ENCODE data around the gene CNOT2. TPM values are rescaled to one million over a fixed set of nuclear protein-coding genes. Genes with fewer than 3 reads are reported as not detected.

Gene CNOT2
- total RNA-seq, 4 donors from 2014 or later, result 115 to 263 (median 157) TPM

GRCh38 chr12:70355972-70356371 is 112.7 kb downstream of the CNOT2 start:
- no peaks in the 10 kb centered on the region for H3K9me3 ChIP-seq
- TF ChIP-seq CTCF (IDR thresholded peaks at IDR 0.05), result no peak
- no peak for TF ChIP-seq POLR2A (IDR thresholded peaks at IDR 0.05)
- H3K36me3 ChIP-seq, result peaks cover 0 to 18% (median 0%) of the 10 kb centered on the region in 3 donors
- no peaks in the 10 kb centered on the region for H3K4me1 ChIP-seq
- no peak overlapping the region for H3K27ac ChIP-seq
- no peak overlapping the region for H3K4me3 ChIP-seq
- no peaks in the 10 kb centered on the region for H3K27me3 ChIP-seq
- no peak for DNase-seq

GRCh38 chr12:70359458-70360197 is 116.4 kb downstream of the CNOT2 start:
- H3K27ac ChIP-seq, result no peak overlapping the region
- H3K4me1 ChIP-seq, result no peaks in the 10 kb centered on the region
- DNase-seq, result no peak
- H3K4me3 ChIP-seq, result no peak overlapping the region
- no peaks in the 10 kb centered on the region for H3K27me3 ChIP-seq
- H3K36me3 ChIP-seq, result peaks cover 0 to 9% (median 0%) of the 10 kb centered on the region in 3 donors
- H3K9me3 ChIP-seq, result no peaks in the 10 kb centered on the region
- TF ChIP-seq CTCF (IDR thresholded peaks at IDR 0.05) (no peak), POLR2A (IDR thresholded peaks at IDR 0.05) (no peak)

GRCh38 chr12:70360218-70360617 is 117.0 kb downstream of the CNOT2 start:
- H3K27me3 ChIP-seq, result no peaks in the 10 kb centered on the region
- no peak overlapping the region for H3K4me3 ChIP-seq
- peaks cover 0 to 4% (median 1%) of the 10 kb centered on the region in 4 donors for H3K4me1 ChIP-seq
- no peaks in the 10 kb centered on the region for H3K9me3 ChIP-seq
- TF ChIP-seq CTCF (IDR thresholded peaks at IDR 0.05), result no peak
- no peak for TF ChIP-seq POLR2A (IDR thresholded peaks at IDR 0.05)
- H3K36me3 ChIP-seq, result peaks cover 0 to 3% (median 0%) of the 10 kb centered on the region in 3 donors
- no peak overlapping the region for H3K27ac ChIP-seq
- no peak for DNase-seq

GRCh38 chr12:70364695-70365397 is 121.6 kb downstream of the CNOT2 start:
- H3K4me1 ChIP-seq, result peaks cover 0 to 15% (median 4%) of the 10 kb centered on the region in 4 donors
- H3K9me3 ChIP-seq, result no peaks in the 10 kb centered on the region
- peaks cover 0 to 5% of the 10 kb centered on the region in 2 donors for H3K27me3 ChIP-seq
- H3K4me3 ChIP-seq, result peak overlapping the region in 3 of 4 donors; percentile 71 to 78 (median 75)
- H3K27ac ChIP-seq, result no peak overlapping the region
- H3K36me3 ChIP-seq, result no peaks in the 10 kb centered on the region
- TF ChIP-seq CTCF (IDR thresholded peaks at IDR 0.05) (no peak), POLR2A (IDR thresholded peaks at IDR 0.05) (no peak)
- DNase-seq, result no peak

- Histone ChIP-seq H3K27ac (no peak overlapping the region), H3K27me3 (peaks cover 0 to 5% of the 10 kb centered on the region in 2 donors), H3K9me3 (no peaks in the 10 kb centered on the region), H3K4me3 (peak overlapping the region; percentile 60 to 78 (median 73)), H3K4me1 (peaks cover 0 to 15% (median 4%) of the 10 kb centered on the region in 4 donors), H3K36me3 (no peaks in the 10 kb centered on the region)
- no peak for DNase-seq
- TF ChIP-seq POLR2A (IDR thresholded peaks at IDR 0.05) (no peak), CTCF (IDR thresholded peaks at IDR 0.05) (no peak)
Observed at GRCh38 chr12:70365398-70365647, 122.1 kb downstream of the CNOT2 start.

Measured in Peyer's patch (tissue), 4 donors.